ENCODE results near the gene MAGEF1.

MAGEF1 gene

GRCh38 chr3:184663356-184663755, 48.5 kb downstream of the MAGEF1 start:
- Mint-ChIP-seq H3K4me1 (ENCODE audit: low read depth) (no peaks in the 10 kb centered on the region), H3K4me3 (no peak overlapping the region), H3K9me3 (no peaks in the 10 kb centered on the region), H3K27ac (no peak overlapping the region), H3K27me3 (ENCODE audit: low read depth) (peaks cover 4% of the 10 kb centered on the region), H3K36me3 (ENCODE audit: low read depth) (no peaks in the 10 kb centered on the region)

- H3K9me3 Mint-ChIP-seq = no peaks in the 10 kb centered on the region
- no peak overlapping the region for H3K4me3 Mint-ChIP-seq
- H3K27ac Mint-ChIP-seq = no peak overlapping the region
- H3K36me3 Mint-ChIP-seq (ENCODE audit: low read depth) = no peaks in the 10 kb centered on the region
- H3K27me3 Mint-ChIP-seq (ENCODE audit: low read depth) = peaks cover 3% of the 10 kb centered on the region
- peaks cover 3% of the 10 kb centered on the region for H3K4me1 Mint-ChIP-seq (ENCODE audit: low read depth)
Observed at GRCh38 chr3:184662187-184662586, 49.7 kb downstream of the MAGEF1 start.

GRCh38 chr3:184660931-184661330, 50.9 kb downstream of the MAGEF1 start:
- no peaks in the 10 kb centered on the region for H3K9me3 Mint-ChIP-seq
- no peaks in the 10 kb centered on the region for H3K36me3 Mint-ChIP-seq (ENCODE audit: low read depth)
- H3K4me1 Mint-ChIP-seq (ENCODE audit: low read depth) = peaks cover 4% of the 10 kb centered on the region
- no peak overlapping the region for H3K27ac Mint-ChIP-seq
- no peak overlapping the region for H3K4me3 Mint-ChIP-seq
- H3K27me3 Mint-ChIP-seq (ENCODE audit: low read depth) = no peaks in the 10 kb centered on the region
